HG02970 (cell line): ENCODE results near the gene CATSPER1.

Source experiments
- ATAC-seq: cut with Tn5 transposase; IDR thresholded peaks from one replicate; pipeline ENCODE4 v1.9.1; 2021; ENCODE audit warnings: mild to moderate bottlenecking, moderate library complexity, moderate number of reproducible peaks; ENCODE audit not compliant: unreplicated experiment, low FRiP score

Gene CATSPER1

DNA sequence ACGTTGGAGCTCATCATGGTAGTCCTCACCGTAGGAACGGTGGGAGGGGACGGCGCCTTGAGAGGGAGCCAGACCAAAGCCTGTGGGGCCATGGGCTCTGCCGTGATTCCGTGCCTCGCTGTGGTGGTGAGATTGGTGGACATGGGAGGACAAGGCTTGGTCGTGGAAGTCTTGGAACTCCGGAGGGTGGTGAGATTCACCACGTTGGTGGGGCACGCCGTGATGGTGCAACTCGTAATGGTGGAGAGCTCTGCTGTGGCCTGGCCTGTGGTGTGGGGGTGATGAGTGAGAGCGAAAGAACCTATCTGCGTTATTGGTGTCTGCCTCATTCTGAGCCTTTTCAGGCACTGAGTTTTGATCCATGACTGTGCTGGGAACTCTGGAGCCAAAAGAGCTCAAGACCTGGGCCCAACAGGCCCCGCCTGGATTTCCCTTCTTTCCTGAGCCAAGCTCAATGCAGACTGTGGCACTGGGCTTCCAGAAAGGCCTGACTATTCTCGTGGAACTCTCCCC, at the start of gene CATSPER1:
Gene CATSPER1 (minus strand): TSS at position 463 of the 513 bp plus-strand sequence. CDS start 100 bp downstream, at position 363.
- ATAC-seq, result no peak

DNA sequence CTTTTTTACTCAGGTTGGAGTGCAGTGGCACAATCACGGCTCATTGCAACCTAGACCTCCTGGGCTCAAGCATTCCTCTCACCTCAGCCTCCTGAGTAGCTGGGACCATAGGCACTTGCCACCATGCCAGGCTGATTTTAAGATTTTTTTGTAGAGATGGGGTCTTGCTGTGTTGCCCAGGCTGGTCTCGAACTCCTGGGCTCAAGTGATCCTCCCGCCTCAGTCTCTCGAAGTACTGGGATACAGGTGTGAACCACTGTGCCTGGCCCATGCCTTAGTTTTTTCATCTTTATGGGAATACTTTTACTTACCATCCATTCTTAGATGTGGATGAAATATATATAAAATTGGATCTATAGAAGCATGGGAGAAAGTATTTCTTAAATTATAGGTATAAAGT, 49.0 kb upstream of the CATSPER1 start:
- ATAC-seq, result no peak

DNA sequence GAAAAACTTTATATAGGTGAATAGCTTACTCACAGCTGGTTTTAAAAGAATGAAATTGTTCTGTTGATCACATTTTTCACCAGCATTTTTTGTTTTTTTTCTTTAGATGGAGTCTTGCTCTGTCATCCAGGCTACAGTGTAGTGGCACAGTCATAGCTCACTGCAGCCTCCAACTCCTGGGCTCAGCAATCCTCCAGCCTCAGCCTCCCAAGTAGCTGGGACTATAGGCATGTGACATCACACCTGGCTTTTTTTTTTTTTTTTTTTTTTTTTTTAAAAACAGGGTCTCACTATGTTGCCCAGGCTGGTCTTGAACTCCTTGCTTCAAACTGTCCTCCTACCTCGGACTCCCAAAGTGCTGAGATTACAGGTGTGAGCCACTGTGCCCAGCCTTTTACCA, 47.4 kb upstream of the CATSPER1 start:
- no peak for ATAC-seq

DNA sequence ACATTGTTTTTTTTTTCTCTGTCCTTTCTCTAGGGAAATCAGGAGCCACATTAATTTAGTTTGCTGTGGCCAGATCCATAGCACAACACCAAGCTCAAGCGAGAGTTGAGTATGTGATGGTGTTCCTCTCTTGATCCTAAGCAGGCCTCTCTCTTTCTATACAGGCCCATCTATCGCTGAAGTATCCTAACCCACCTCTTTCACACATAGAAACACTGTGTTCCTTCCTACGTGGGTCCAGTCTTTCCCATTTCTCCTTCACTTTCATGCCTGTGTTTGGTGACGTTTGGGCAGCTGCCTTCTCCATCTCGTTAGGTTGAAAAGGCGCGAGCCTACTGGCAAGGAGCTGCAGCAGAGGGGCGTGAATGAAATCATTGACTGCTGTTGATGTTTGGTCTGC, 46.2 kb upstream of the CATSPER1 start:
- no peak for ATAC-seq

DNA sequence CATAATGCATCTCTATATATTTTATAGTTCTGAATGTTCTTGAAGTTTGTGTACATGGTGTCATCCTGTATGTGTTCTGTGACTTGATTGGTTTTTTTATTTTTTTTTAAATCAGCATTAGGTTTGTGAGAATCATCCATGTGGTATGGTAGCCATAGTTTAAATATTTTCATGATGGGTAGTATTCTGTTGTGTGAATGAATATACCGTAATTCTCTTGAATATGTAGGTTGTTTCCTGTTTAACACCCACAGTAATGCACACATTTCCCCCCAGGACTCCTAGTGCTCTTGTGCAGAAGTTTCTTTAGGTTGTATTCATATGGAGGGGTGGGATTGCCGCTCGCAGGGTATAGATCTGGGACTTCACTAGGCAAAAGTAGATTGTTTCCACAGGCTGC, 45.8 kb upstream of the CATSPER1 start:
- ATAC-seq, result no peak

DNA sequence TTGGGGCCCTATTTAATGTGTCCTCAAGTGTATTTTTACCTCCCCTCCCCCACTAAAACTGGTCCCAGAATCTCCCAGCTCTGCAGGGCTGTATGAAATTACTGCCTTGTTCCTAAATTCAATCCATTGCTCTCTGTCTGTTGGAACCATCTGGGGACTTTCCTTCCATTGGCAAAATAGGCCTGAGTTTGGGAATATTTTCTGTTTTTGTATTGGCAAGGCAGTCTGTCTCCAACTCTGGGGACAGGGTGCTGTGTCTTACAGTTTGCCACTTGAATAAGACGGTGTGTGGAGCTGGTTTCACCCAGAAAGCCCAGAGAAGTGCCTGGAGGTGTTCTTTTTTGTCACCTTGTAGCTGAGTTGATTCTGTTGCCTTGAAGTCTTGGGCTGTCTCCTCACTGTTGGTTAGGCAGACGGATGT, 45.1 kb upstream of the CATSPER1 start:
- no peak for ATAC-seq

DNA sequence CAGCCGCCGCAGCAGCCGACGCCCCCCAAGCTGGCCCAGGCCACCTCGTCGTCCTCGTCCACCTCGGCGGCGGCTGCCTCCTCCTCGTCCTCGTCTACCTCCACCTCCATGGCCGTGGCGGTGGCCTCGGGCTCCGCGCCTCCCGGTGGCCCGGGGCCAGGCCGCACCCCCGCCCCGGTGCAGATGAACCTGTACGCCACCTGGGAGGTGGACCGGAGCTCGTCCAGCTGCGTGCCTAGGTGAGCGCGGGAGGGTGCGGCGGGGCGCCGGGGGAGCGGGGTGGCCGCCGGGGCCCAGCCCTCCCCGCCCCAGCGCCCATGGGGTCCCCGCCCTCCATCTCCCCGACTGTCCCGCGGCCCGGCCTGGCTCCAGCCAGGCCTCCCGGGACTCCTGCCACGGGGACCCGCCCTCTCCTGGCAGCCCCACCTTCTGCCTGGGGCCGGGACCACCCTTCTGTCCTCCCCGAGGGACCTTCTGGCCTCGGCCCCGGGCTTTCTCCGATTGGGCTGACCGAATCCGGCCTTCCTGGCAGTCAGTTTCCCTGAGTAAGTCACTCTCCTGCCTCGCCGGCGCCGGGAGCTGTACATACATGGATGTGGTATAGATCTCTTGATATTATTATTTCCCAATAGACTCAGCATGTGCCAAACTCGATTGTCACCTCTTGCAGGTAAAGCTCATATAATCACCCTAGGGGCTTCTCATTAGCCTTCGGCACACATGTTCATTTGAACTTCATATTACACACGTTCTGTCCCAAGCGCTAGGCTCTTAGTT, 44.5 kb upstream of the CATSPER1 start:
- peak; percentile 9 for ATAC-seq

DNA sequence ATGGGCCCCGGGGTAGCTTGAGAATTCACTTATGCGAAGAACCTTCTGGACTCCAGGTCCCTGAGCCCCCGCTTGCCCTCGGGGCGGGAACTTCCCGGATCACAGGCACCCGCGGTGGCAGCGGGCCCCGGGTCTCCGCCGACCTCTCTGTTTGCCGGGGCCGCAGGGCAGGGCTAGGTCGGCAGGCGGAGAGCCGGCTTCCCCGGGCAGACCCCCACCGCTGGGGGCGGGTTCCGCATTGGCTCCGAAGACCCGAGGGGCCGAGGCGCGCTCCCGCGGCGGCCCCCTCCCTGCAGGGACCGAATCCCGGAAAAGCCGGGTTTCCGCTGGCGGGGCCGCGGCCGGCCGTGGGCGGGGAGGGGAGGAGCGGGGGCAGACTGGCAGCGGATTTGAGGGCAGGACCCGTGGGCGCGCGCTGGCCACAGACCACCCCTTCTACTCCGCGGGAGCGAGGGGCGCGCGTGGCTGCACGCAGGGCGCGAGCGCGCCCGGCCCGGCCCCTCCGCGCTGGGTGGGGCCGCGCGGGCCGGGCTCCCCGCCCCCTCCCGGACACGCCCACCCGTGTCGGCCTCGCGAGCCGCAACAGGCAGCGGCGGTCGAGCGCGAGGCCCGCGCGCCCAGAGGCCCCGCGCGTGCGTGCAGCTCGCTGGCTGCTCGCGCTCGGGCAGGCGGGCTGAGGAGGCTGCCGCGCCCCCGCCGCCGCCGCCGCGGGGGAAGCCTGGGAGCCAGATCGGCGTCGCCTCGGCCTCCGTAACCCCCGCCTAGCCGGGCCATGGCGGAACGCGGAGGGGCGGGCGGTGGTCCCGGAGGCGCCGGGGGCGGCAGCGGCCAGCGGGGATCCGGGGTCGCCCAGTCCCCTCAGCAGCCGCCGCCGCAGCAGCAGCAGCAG, 43.7 kb upstream of the CATSPER1 start, which contains the start of gene PACS1:
Gene PACS1 (plus strand): TSS at position 558 of the 889 bp plus-strand sequence. CDS start 215 bp downstream, at position 773.
- peak; percentile 53 for ATAC-seq

DNA sequence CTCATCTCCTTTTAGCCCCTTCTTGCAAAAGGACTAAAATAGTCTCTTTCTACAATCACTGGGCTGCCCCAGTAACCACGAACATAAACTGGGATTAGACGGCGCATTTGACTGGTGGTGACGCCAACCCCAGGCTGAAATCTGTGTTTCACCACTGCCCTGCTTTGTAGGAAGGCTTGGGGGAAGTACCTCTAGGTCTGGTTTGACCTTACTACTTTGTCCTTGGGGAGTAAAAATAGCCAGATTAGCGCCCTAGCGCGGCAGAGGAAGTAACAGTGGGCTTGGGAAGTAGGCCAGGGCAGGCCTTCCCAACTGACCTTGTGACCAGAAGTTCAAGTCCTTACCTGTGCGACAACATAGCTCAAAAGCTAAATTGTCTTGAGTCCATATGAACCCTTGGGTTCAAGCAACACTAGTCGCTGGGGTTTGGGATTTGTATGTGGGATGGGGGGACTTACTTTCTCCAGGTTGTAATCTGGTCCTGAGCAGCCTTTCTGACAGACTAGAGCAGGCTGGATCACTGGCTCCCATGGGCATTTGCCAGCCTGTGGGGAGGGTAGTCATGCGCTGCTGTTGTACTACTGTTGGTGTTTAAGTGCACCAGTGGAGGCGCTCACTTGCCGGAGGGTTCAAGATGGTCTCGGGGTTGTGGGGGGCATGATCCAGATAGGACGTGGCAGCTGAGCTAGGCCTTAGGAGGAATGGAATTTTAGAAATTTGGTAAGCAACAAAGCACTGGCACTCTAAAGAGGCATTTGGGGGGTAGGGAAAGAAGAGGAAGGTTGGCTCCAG, 42.8 kb upstream of the CATSPER1 start:
- peak; percentile 9 for ATAC-seq

DNA sequence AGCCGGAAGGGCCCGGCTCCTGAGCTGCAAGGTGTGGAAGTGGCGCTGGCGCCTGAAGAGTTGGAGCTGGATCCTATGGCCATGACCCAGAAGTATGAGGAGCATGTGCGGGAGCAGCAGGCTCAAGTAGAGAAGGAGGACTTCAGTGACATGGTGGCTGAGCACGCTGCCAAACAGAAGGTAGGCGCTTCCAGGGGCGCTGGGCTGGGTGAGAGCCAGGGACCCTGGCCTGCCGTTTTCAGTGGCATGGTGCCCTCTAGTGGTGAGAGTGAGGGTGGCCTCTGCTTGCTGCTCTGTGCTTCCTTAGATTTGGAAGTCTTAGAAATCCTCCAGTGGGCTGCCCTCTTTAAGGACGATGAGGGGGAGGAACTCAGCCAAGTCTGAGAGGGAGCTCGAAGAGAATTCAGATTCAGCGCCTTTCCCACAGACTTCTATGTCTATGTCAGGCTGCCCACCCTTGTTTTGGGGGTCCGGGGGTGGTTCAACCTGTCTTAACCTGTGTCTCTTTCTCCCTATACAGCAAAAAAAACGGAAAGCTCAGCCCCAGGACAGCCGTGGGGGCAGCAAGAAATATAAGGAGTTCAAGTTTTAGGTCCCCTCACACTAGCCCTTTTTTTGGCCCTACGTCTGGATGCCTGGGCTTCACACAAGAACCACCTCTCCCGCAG, 42.0 kb upstream of the CATSPER1 start:
- ATAC-seq, result no peak

DNA sequence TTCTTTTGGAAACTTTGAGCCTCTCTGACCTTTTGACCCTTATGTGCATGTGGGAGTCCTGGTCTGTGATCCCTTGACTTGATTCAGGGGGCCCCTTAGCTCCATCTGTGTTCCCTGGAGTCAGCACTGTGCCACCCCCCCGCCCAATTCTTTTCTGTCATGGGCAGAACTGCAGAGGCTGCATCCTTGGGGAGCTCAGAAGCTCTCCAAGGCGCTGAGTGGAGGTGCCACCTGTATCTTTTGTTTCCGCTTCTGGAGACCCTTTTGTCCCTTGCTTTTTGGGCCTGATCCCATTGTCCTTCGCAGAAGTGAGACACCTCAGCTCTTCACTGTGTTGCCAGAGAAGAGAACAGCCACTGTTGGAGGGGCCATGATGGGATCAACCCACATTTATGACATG, 41.4 kb upstream of the CATSPER1 start:
- no peak for ATAC-seq

DNA sequence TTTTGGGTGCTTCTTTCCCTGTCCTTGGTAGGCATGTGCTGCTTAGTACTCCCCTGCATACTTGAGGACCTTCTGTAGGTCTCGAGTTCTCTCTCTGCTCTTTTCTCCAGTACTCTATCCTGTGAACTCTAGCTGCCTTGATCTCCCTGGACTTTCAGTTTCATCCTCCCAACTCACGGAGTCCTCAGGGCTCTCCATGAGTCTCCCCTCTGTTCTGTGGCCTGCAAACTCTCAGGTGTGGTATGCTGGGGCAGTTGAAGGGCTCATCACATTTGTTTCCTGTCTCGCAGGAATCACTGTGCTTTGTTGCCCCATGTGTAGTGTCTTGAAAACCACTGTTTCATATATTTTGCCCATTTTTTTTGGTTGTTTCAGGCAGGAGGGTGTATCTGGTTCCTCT, 40.5 kb upstream of the CATSPER1 start:
- no peak for ATAC-seq

DNA sequence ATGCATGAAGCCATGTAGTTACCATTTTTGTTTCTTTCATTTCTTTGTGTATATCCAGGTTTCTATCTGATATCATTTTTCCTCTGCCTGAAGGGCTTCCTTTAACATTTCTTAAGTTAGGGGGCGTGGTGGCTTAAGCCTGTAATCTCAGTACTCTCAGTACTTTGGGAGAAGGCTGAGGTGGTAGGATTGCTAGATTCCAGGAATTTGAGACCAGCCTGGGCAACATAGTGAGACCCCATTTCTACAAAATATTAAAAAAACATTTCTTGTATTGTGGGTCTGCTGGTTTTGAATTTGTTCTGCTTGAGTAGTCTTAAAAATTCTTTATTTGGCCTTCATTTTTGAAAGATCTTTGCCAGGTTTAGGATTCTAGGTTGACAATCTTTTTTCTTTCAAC, 38.3 kb upstream of the CATSPER1 start:
- no peak for ATAC-seq

DNA sequence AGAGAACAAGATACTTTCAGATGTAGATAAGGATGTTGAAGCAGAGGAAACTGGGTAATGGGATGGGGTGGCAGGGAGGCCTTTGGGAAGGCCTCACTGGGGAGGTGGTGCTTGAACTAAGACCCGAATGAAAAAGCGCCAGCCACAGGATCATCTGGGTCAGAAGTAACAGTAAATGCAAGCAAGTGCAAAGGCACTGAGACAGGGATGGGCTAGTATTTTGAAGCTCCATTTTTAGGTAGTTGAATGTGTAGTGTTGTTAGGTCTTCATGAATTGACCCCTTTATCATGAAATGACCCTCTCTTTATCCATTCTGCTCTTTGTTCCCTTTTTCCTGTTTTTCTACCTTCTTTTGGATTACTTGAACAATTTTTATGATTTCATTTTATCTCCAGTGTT, 37.6 kb upstream of the CATSPER1 start:
- ATAC-seq, result no peak

DNA sequence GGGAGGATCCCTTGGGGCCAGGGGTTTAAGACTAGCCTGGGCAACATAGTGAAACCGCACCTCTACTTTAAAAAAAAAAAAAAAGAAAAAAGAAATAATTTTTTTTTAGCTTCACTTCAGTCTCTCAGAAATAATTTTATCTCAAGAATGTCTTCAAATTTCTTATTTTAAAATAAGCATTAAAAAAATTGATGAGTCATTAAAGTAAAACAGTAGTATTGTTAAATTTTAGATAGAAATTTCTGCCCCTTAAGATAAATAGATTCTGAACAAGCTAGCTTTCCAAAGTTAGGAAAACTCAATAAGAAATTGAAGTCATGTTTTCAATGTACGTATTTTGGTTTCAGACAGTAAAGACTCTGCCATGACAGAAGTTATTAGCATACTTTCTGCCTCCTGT, 36.1 kb upstream of the CATSPER1 start:
- ATAC-seq, result no peak

DNA sequence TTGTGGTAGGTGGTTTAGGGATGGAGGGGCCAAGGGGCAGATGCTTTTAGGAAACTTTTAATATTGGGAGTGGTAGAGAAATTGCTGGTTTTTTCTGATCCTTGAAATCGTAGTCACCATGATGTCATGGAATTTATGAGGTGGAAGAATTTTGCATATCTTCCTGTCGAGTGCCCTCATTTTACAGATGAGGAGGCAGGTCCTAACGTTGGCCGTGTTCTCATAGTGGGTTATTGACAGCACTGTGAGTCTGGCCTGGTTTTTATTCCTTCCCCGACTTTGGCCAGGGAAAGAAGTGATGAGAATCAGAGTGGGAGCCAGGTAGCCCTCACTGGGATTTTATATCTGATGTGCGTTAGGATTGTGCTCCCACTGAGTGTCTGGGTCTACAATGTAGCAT, 35.0 kb upstream of the CATSPER1 start:
- no peak for ATAC-seq

DNA sequence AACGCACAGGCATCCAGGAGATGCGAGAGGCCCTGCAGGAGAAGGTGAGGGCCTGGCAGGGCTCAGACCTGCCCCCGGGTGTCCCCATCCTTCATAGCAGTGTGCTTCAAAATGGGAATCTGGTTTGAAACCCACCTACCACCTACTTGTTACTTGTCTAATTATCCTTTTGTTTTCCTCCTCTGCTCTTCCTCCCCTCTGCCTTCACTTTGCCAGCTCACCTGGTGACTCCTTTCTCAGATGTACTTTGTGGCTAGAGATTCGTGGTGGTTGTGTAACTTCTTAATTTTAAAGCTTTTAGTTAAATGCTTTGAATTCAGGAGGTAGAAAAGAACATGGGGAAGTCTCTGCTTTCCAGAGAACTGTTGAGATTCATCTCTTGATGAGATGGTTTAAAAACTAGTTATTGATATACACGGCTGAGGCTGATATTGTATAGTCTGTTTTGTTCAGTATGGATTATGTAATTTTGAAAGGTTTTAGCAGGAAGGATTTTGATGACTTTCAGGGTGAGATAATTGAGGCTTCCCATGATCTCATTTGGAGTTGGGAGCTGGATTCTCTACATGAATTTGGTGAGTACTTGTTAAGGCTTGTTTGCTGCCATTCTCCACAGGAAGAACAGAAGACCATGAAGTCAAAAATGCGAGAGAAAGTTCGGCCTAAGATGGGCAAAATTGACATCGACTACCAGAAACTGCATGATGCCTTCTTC, 33.8 kb upstream of the CATSPER1 start:
- no peak for ATAC-seq

DNA sequence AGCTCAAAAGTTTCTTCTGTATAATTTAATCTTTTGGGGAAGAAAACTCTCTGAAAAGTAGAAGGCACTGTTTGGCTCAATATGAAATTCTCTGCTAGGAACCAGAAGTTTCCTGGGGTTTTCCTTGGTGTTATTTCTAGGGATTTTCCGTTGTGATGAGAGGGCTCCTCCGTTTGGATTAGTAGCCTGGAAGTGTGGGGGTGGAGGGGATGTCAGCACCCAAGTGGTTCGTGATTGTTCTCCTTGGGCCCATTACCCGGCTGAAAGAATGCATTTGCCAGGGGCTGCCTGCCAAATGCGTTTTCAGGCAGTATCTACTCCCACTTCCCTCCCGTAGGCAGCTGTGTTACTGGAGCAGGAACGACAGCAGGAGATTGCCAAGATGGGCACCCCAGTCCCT, 30.2 kb upstream of the CATSPER1 start:
- no peak for ATAC-seq

DNA sequence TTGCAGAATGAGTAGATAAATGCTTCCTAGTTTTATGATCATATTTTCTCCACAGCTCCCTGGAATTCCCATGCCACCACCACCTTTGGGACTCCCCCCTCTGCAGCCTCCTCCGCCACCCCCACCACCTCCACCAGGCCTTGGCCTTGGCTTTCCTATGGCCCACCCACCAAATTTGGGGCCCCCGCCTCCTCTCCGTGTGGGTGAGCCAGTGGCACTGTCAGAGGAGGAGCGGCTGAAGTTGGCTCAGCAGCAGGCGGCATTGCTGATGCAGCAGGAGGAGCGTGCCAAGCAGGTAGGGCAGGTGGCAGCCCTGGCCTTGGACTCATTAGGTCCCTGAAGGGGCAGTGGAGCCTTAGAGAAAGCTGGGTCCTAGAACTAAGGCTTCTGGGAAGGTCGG, 28.7 kb upstream of the CATSPER1 start:
- no peak for ATAC-seq

DNA sequence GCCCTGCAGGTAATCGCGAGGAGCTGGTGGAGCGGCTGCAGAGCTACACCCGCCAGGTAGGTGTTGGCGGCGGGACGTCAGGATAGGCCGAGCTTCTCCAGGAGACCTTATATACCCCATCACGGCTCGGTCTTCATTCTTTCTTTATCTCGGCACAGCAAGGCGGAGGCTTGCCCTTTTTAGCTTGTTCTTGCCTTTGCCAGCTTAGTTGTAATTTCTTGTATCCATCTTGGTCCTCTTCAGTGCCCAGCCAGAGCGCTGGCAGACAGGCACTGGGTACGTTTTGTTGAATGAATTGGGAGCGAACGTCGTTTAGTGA, 26.3 kb upstream of the CATSPER1 start:
- no peak for ATAC-seq
